GM12878 (cell line): ENCODE measurements around the gene SYTL1. TPM values are rescaled to one million over a fixed set of nuclear protein-coding genes. Genes with fewer than 3 reads are reported as not detected.

Source experiments
- ZSCAN29 ChIP-seq: fragments of 450-650 bp; IDR thresholded peaks from 2 replicates; pipeline ENCODE4 v1.6.1; 2017; ENCODE audit warnings: mild to moderate bottlenecking, moderate library complexity
- polyA plus RNA-seq, 11 experiments: library from polyadenylated mRNA; depleted of rRNA in 4 of 11; unstranded in 6 of 11; stranded (reverse) in 5 of 11; fragments of >200 nt; fragmentation: Nextera tagmentation in 4 of 11; fragmentation: Illumina TruSeq in 1 of 11; extraction: Ambion mirVana in 4 of 11; extraction: Trizol in 1 of 11; gene quantifications; 1 replicate in 1 of 11; 2 replicates in 10 of 11; pipeline versions ENCODE4 v1.2.1 to v1.2.3, GENCODE V29; 2011 to 2016; ENCODE audit warnings: inconsistent platforms in 2 of 11, missing spikeins in 2 of 11, low read depth in 1 of 11
- total RNA-seq, 4 experiments: library from RNA; depleted of rRNA in 3 of 4; stranded (reverse); fragments of >200 nt in 3 of 4; fragmentation: Illumina TruSeq in 1 of 4; extraction: Trizol in 1 of 4; gene quantifications; 2 replicates each; pipeline versions ENCODE4 v1.2.1 to v1.2.3, GENCODE V29; 2013 to 2021
- TF ChIP-seq, protein P1 (sequence below): fragments of 450-650 bp; conservative IDR thresholded peaks from 2 replicates; pipeline ENCODE4 v1.6.1; 2017; ENCODE audit warnings: mild to moderate bottlenecking, moderate library complexity
- TF ChIP-seq, protein P2 (sequence below): fragments of 450-650 bp; formaldehyde crosslinking; IDR thresholded peaks from 2 replicates; pipeline ENCODE4 v1.5.0; 2022; ENCODE audit warnings: mild to moderate bottlenecking, missing genetic modification characterization
- TF ChIP-seq, protein P3 (sequence below): fragments of 450-650 bp; IDR thresholded peaks from 2 replicates; pipeline ENCODE4 v1.6.1; 2018; ENCODE audit warnings: borderline replicate concordance, mild to moderate bottlenecking; ENCODE audit not compliant: partially characterized antibody

Gene SYTL1
- total and polyA plus RNA-seq, 10 of the 15 experiments (the other 5 are each of a cell fraction or from before 2014, with no cell fraction given) = 0.72 to 45.6 (median 14.8) TPM

DNA sequence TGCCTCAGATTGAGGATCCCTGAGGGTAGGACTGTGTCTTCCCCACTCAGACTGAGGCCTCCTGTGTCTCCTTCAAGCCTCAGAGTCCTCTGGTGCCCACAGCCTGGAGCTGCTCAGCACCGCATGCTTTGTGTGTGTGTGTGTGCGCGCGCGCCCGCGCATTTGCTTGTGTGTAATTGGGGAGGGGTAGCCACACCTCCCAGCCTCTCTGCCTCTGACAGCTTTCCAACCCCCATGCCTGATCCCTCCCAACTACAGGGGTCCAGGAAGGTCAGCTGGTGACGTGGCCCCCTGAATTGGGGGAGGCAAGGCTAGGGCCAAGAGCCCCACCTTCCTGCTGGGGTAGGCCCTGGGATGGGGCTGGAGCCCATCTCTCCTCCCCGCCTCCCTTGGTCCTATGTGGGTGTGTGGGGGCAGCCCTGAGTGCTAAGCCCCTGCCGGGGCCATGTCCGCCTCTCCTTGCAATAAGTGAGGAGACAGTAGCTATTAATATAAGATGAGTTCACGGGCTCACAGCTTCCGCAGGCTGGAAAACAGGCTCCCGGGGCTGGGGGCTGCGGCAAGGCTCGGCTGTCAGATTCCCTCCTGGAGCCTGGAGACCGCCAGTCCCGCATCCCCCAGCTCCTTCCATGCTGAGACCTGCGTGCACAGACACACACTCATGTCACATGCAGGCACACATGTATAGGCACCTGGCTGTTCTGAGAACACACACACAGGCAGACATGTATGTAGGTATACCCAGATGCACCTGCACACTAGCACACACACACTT, 57.6 kb downstream of the SYTL1 start (continued):
- TF ChIP-seq, protein P1, sequence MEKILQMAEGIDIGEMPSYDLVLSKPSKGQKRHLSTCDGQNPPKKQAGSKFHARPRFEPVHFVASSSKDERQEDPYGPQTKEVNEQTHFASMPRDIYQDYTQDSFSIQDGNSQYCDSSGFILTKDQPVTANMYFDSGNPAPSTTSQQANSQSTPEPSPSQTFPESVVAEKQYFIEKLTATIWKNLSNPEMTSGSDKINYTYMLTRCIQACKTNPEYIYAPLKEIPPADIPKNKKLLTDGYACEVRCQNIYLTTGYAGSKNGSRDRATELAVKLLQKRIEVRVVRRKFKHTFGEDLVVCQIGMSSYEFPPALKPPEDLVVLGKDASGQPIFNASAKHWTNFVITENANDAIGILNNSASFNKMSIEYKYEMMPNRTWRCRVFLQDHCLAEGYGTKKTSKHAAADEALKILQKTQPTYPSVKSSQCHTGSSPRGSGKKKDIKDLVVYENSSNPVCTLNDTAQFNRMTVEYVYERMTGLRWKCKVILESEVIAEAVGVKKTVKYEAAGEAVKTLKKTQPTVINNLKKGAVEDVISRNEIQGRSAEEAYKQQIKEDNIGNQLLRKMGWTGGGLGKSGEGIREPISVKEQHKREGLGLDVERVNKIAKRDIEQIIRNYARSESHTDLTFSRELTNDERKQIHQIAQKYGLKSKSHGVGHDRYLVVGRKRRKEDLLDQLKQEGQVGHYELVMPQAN = no peak
- TF ChIP-seq, protein P2, sequence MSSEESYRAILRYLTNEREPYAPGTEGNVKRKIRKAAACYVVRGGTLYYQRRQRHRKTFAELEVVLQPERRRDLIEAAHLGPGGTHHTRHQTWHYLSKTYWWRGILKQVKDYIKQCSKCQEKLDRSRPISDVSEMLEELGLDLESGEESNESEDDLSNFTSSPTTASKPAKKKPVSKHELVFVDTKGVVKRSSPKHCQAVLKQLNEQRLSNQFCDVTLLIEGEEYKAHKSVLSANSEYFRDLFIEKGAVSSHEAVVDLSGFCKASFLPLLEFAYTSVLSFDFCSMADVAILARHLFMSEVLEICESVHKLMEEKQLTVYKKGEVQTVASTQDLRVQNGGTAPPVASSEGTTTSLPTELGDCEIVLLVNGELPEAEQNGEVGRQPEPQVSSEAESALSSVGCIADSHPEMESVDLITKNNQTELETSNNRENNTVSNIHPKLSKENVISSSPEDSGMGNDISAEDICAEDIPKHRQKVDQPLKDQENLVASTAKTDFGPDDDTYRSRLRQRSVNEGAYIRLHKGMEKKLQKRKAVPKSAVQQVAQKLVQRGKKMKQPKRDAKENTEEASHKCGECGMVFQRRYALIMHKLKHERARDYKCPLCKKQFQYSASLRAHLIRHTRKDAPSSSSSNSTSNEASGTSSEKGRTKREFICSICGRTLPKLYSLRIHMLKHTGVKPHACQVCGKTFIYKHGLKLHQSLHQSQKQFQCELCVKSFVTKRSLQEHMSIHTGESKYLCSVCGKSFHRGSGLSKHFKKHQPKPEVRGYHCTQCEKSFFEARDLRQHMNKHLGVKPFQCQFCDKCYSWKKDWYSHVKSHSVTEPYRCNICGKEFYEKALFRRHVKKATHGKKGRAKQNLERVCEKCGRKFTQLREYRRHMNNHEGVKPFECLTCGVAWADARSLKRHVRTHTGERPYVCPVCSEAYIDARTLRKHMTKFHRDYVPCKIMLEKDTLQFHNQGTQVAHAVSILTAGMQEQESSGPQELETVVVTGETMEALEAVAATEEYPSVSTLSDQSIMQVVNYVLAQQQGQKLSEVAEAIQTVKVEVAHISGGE = no peak
- TF ChIP-seq ZSCAN29 = no peak
- TF ChIP-seq, protein P3, sequence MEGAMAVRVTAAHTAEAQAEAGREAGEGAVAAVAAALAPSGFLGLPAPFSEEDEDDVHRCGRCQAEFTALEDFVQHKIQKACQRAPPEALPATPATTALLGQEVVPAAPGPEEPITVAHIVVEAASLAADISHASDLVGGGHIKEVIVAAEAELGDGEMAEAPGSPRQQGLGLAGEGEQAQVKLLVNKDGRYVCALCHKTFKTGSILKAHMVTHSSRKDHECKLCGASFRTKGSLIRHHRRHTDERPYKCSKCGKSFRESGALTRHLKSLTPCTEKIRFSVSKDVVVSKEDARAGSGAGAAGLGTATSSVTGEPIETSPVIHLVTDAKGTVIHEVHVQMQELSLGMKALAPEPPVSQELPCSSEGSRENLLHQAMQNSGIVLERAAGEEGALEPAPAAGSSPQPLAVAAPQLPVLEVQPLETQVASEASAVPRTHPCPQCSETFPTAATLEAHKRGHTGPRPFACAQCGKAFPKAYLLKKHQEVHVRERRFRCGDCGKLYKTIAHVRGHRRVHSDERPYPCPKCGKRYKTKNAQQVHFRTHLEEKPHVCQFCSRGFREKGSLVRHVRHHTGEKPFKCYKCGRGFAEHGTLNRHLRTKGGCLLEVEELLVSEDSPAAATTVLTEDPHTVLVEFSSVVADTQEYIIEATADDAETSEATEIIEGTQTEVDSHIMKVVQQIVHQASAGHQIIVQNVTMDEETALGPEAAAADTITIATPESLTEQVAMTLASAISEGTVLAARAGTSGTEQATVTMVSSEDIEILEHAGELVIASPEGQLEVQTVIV = no peak
